GM21390 (cell line): ENCODE results near the gene DACH1.

ENCODE experiments used
- ATAC-seq: cut with Tn5 transposase; IDR thresholded peaks from one replicate; pipeline ENCODE4 v1.9.1; 2021; ENCODE audit not compliant: unreplicated experiment

The DACH1 gene

DNA sequence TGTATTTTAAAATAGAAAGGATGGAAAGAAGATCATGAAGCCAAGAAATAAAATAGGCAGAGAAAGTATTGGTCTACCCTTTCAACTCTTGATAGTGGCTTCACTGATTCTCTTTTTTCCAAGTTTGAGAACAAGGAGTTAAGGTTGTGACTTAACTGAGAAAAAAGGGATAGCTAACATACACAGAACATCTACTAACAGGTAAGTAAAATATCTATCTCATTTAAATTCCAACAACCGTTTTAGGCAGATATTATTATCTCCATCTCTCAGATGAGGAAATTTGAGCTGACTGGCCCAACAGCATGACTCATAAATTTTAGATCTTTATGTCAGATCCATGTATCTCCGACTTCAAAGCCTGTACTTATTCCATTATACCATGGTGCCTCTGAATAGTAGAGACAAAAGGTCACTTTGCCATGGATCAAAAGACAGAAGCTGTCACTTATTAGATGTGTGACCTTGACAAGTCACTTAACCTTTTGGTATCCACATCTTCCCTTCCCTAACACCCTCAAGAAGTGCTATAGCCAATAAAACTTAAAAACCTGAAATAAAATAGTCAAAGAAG lies 152.1 kb downstream of the DACH1 start:
- ATAC-seq: no peak

DNA sequence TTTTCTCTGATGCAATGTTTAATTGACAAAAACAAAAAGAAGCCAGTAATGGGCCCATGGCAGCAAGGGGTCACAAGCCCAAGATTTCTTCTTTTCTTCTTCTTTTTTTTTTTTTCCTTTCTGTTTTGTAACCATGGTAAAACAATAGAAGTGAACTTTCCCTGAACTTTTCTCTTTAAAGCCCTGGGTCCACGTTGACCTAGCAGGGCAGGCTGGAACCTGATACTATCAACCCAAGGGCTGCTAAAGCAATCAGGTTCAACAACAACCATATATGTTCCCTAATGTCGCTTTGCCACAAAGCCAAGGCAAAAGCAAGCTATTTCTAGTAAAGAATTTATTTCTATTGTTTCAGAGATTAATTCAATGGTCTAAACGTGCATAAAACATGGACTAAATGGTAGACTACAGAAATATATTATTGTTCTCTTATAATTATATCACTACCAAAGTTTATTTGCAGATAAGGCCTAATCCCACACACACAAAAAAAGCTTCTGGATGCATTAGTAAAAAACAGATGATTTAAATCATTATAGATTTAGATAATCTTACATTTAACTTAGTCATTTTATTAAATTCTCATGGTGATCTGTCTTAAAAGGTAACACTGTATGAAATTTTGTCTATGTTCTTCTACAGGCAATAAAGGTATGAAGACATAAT lies 153.9 kb downstream of the DACH1 start:
- ATAC-seq: no peak

DNA sequence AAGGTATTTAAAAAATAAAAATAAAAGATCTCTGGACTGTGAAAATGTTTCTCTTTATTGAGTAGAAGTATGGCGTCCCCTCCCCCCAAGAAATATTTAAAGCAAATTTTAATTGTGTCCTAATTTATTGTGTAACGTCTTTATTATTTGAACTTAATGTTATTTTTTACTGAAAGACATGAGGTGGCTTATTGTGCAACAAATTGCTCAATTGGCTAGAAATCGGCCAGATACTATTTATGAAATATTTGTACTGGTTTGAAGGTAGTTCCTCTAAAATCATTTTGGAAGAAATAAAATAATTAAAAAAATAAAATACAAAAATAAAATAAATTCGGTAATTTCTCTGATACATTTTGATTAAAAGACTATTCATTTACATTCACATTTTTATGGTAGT lies 162.3 kb downstream of the DACH1 start:
- ATAC-seq: no peak

- no peak for ATAC-seq
Observed at GRCh38 chr13:71703138-71703537, 163.9 kb downstream of the DACH1 start.

- no peak for ATAC-seq
Observed at GRCh38 chr13:71702253-71702652, 164.8 kb downstream of the DACH1 start.

DNA sequence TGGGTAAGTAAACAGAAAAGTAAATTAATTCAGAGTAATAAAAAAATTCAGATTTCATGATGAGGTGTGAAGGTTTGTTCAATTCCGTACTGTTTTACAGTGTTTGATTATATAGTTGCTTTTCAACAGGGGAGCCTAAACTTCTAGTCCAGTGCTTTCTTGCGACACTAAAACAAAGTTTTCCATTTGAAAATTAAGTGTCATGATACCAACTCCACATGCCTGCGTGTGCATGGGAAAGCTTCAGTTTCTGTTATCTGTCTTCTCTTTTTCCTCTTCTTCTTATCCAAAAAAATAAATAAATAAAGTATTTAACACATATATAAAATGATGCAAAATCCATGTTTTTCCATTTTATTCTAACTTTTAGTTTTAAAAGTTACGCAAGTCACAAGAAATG lies 165.3 kb downstream of the DACH1 start:
- no peak for ATAC-seq

DNA sequence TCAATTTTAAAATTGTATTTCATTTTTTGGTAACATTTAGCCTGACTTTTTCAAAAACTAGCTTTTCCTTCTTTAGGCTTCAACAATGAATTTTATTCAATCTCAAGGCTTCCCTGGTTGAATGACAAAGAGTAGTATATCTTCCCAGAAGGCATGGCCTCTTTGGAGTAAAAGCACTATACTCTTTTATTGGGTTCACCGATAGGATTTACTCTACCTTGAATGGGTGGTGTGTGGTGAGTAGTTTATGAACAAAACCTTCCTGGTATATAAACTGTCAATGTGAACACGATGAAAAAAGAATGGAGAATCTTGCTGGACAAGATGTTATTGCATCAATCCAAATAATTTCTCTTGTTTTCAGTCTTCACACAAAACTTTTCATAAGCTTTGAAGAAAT lies 167.7 kb downstream of the DACH1 start:
- no peak for ATAC-seq

GRCh38 chr13:71695662-71696061 lies 171.3 kb downstream of the DACH1 start:
- no peak for ATAC-seq

- no peak for ATAC-seq
Observed at GRCh38 chr13:71685072-71685471, 181.9 kb downstream of the DACH1 start.

DNA sequence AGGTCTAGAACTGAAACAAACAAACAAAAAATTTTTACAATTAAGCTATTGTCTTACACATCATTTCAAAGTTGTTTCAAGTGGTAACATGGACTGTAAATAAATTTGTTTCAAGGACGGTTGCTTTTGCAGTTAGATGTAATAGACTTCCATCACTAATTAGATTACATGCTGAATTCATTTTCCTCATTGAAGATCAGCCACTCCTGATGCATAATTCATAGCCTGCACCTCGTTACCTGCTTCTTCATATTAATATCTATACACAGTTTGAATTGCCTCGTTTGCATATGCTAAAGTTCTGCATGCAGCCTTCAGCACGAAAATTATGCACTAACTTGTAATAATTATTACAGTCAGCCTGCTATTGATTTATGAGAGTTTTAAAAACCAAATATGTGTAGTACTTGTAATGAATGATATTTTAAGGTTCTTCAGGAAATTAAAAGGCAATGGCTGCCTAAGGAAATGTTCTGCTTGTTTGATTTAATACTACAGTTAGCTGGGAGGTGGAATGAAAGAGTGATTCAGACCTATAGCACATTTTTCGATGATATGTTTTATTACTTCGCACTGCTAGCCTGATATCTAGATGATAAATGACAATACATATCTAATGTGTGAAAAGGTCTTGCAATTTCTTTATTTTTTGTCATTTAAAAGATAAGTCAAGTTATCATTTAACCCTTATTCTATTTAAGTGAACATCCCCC lies 184.9 kb downstream of the DACH1 start:
- ATAC-seq: no peak

- ATAC-seq: no peak
Observed at GRCh38 chr13:71677124-71677523, 189.9 kb downstream of the DACH1 start.

GRCh38 chr13:71672512-71672911 lies 194.5 kb downstream of the DACH1 start:
- ATAC-seq: no peak

DNA sequence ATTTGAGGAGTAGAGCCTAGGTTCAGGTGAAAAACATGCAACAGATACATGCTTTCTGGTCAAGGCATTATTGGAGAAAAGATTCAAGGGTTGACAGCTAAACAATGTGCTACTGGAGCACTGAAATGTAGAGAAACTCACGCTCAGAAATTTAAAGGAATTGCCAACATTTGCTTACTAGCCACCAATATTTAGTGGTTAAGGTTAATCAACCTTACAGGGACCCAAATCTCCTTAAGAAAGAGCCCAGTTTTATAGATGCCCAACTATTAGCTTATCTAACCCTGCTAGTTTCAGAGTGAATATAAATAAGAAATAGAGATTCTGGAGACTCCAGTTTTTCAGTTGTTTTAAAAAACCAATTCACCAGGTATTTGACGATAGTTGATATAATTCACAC lies 203.6 kb downstream of the DACH1 start:
- ATAC-seq: no peak

DNA sequence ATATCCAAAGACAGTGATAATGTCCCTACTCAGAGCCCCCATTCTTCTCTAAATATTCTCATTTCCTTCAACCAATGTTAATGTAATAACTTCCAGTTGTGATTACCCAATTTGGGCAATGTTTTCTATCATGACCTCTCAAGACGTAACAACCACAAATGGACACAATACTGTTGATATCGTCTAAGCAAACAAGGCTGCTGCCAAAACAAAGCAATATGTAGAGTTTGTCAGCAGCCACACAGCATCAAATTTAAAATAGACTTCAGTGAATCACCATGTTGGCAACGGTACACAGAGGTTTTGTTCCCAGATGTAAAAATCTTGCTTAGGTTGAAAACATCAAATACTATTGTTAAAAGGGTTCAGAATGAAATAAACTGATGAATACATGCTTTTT lies 205.1 kb downstream of the DACH1 start:
- ATAC-seq: no peak

DNA sequence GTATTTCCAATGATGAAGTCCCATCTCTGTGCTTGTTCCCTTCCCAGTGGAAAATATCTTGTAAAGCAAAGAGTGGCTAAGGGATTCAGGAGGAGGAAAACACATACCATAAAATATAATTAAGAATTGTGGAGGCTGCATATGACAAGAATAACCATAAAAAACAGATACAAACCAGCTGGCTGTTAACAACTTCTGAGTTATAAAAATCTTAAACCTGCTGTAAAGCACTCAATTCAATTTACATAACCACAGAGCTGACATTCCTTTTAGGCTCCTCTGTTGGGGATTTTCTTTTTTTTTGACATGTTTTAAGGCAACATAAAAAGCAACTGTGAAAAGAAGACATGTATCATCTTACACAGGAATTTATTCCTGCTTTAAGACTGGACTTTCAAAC lies 207.6 kb downstream of the DACH1 start:
- ATAC-seq: no peak

GRCh38 chr13:71645467-71645866 lies 221.5 kb downstream of the DACH1 start:
- no peak for ATAC-seq

DNA sequence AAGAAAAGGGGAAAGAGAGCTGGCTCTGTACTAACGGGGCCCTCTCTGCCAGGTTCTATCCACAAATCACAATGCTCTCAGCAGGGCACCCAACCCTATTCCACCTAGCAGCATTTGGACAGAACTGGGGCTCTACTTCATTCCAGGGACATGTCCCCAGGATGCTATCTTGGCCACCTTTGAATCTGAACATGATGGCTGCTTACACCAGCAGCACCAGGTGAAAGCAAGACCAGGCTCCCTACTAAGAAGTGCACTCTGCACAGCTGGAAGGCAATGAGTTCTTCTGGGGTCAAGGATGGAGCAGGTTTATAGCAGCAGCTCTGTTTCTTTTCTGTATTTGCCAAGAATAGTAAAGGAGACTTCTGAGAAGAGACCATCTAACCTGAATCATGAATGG lies 222.4 kb downstream of the DACH1 start:
- no peak for ATAC-seq

DNA sequence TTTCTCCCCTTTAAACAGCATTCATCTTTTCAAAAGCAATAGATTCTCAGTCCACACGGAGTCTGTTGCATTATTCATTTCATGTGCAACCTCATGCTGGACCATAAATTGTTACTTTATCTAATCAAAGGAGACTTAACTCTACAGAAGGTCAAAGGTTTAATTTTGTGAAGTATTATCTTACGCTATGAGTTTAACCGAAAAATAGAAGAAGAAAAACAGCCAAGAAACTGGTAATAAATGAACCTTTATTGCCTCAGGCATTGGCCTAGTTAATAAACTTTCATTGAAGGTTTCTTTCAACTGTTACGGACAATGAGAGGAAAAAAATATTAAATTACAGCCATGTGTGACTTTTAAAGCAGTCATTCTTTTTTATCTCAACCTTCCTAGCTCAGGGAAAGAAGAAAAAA lies 223.6 kb downstream of the DACH1 start:
- no peak for ATAC-seq

GRCh38 chr13:71638751-71639150 lies 228.3 kb downstream of the DACH1 start:
- ATAC-seq: no peak

GRCh38 chr13:71634602-71635443 lies 232.2 kb downstream of the DACH1 start:
- ATAC-seq: no peak

- no peak for ATAC-seq
Observed at GRCh38 chr13:71634182-71634581, 232.8 kb downstream of the DACH1 start.

GRCh38 chr13:71632721-71633120 lies 234.3 kb downstream of the DACH1 start:
- no peak for ATAC-seq
